IMR-90 (cell line): ENCODE data around the gene NPEPL1. TPM values are rescaled to one million over a fixed set of nuclear protein-coding genes. Genes with fewer than 3 reads are reported as not detected.

ENCODE experiments used
- ATAC-seq: fragments of 200-7000 bp; cut with Tn5 transposase; 2 replicates; pipeline ENCODE4 v1.9.1; 2020; ENCODE audit warnings: low read depth, mild to moderate bottlenecking, moderate library complexity
- BruUV-seq: library from RNA; stranded (reverse); fragments of 400-500 nt; replicated peaks from 2 replicates; lab custom pipeline; 2021; lab: Mats Ljungman, UMichigan
- CTCF ChIA-PET: fragments of 300-600 bp; formaldehyde crosslinking; extraction: SDS; loops from one replicate; lab custom pipeline; 2021; ENCODE audit warnings: antibody characterized with exemption; lab: Yijun Ruan, JAX
- POLR2A ChIA-PET: fragments of 300-600 bp; sonication (Branson Sonifier 250); formaldehyde crosslinking; loops from one replicate; lab custom pipeline; 2022; ENCODE audit warnings: antibody characterized with exemption; ENCODE audit not compliant: unreplicated experiment; lab: Charles Lee
- DNase-seq: peaks from one replicate; pipeline ENCODE4 v3.0.0; 2013
- H2AFZ ChIP-seq: replicated peaks from 2 replicates; pipeline ENCODE3; 2013; ENCODE audit warnings: low read length, mild to moderate bottlenecking; ENCODE audit not compliant: poor library complexity
- H2AK5ac ChIP-seq: 2 replicates; pipeline ENCODE4 v1.6.1; 2013; ENCODE audit warnings: low read depth, low read length, inconsistent platforms
- H2AK9ac ChIP-seq: replicated peaks from 2 replicates; pipeline ENCODE3; 2013; ENCODE audit warnings: mild to moderate bottlenecking, low read depth, low read length, moderate library complexity; ENCODE audit not compliant: poor library complexity
- H2BK120ac ChIP-seq: 2 replicates; pipeline ENCODE4 v1.6.1; 2013; ENCODE audit warnings: low read depth, low read length, inconsistent platforms
- H2BK15ac ChIP-seq: 3 replicates; pipeline ENCODE4 v1.6.1; 2013; ENCODE audit warnings: low read depth, low read length, inconsistent platforms
- H2BK20ac ChIP-seq: 2 replicates; pipeline ENCODE4 v1.6.1; 2013; ENCODE audit warnings: low read depth, mild to moderate bottlenecking, inconsistent platforms, low read length, moderate library complexity
- H2BK5ac ChIP-seq: 2 replicates; pipeline ENCODE4 v1.6.1; 2013; ENCODE audit warnings: mild to moderate bottlenecking, low read depth, low read length, inconsistent platforms; ENCODE audit not compliant: poor library complexity, severe bottlenecking
- H3K14ac ChIP-seq: replicated peaks from 2 replicates; pipeline ENCODE4 v1.6.1; 2013; ENCODE audit warnings: low read depth, low read length, inconsistent platforms
- H3K18ac ChIP-seq: 2 replicates; pipeline ENCODE4 v1.6.1; 2013; ENCODE audit warnings: low read depth, low read length, control low read depth
- H3K23ac ChIP-seq: 2 replicates; pipeline ENCODE4 v1.6.1; 2013; ENCODE audit warnings: low read depth, low read length, inconsistent platforms
- H3K27ac ChIP-seq: 2 replicates; pipeline ENCODE4 v1.5.1; 2013; ENCODE audit warnings: mild to moderate bottlenecking, control low read depth, low read length; ENCODE audit not compliant: insufficient read depth
- H3K27me3 ChIP-seq: 2 replicates; pipeline ENCODE4 v1.6.1; 2013; ENCODE audit warnings: low read length; ENCODE audit not compliant: control insufficient read depth, insufficient read depth
- H3K36me3 ChIP-seq: 2 replicates; pipeline ENCODE4 v1.6.1; 2013; ENCODE audit warnings: low read length, mixed read lengths; ENCODE audit not compliant: control insufficient read depth, insufficient read depth
- H3K4ac ChIP-seq: 2 replicates; pipeline ENCODE4 v1.6.1; 2013; ENCODE audit warnings: low read depth, low read length, inconsistent platforms
- H3K4me1 ChIP-seq: 2 replicates; pipeline ENCODE4 v1.6.1; 2013; ENCODE audit warnings: low read length, mixed read lengths; ENCODE audit not compliant: control insufficient read depth, insufficient read depth
- H3K4me2 ChIP-seq: 2 replicates; pipeline ENCODE4 v1.6.1; 2013; ENCODE audit warnings: low read depth, mild to moderate bottlenecking, control low read depth, low read length, moderate library complexity
- H3K4me3 ChIP-seq: 2 replicates; pipeline ENCODE4 v1.5.1; 2013; ENCODE audit warnings: low read depth, mild to moderate bottlenecking, control low read depth, low read length, moderate library complexity; ENCODE audit not compliant: insufficient read depth
- H3K56ac ChIP-seq: 2 replicates; pipeline ENCODE4 v1.6.1; 2013; ENCODE audit warnings: low read length, inconsistent platforms; ENCODE audit not compliant: insufficient read depth; ENCODE audit errors: extremely low read depth
- H3K79me1 ChIP-seq, 2 experiments: 2 replicates each; pipeline ENCODE4 v1.6.1; 2013; ENCODE audit warnings: low read length in 2 of 2, inconsistent platforms in 1 of 2, low read depth in 1 of 2
- H3K9ac ChIP-seq: 2 replicates; pipeline ENCODE4 v1.6.1; 2013; ENCODE audit warnings: low read depth, low read length, control low read depth
- H3K9me1 ChIP-seq: 2 replicates; pipeline ENCODE4 v1.6.1; 2013; ENCODE audit warnings: low read length, inconsistent platforms; ENCODE audit not compliant: insufficient read depth
- H3K9me3 ChIP-seq: 2 replicates; pipeline ENCODE4 v1.6.1; 2013; ENCODE audit warnings: low read length; ENCODE audit not compliant: control insufficient read depth, insufficient read depth
- H4K20me1 ChIP-seq: 2 replicates; pipeline ENCODE4 v1.6.1; 2013; ENCODE audit warnings: low read length, inconsistent platforms; ENCODE audit not compliant: insufficient read depth
- H4K5ac ChIP-seq: 2 replicates; pipeline ENCODE4 v1.6.1; 2013; ENCODE audit warnings: mild to moderate bottlenecking, low read depth, low read length, control low read depth
- H4K8ac ChIP-seq, 2 experiments: 2 replicates each; pipeline ENCODE4 v1.6.1; 2013; ENCODE audit warnings: low read depth in 2 of 2, low read length in 2 of 2, control low read depth in 1 of 2, inconsistent platforms in 1 of 2
- H4K91ac ChIP-seq: 2 replicates; pipeline ENCODE4 v1.6.1; 2013; ENCODE audit warnings: low read depth, low read length, inconsistent platforms; ENCODE audit not compliant: insufficient read depth
- BHLHE40 ChIP-seq: fragments of 150-350 bp; IDR thresholded peaks from 2 replicates; pipeline ENCODE4 v1.6.1; 2016; ENCODE audit warnings: mild to moderate bottlenecking, low read depth, low read length
- CEBPB ChIP-seq: IDR thresholded peaks from 2 replicates; pipeline ENCODE4 v1.6.1; 2012; ENCODE audit warnings: low read depth, low read length, improper control_type of control experiment
- CHD1 ChIP-seq: IDR thresholded peaks from 2 replicates; pipeline ENCODE4 v1.6.1; 2012; ENCODE audit warnings: low read depth, low read length, improper control_type of control experiment
- CTCF ChIP-seq: conservative IDR thresholded peaks from 2 replicates; pipeline ENCODE4 v1.5.1; 2012; ENCODE audit warnings: mild to moderate bottlenecking, low read depth, low read length, improper control_type of control experiment
- ELK1 ChIP-seq: fragments of 150-350 bp; IDR thresholded peaks from 2 replicates; pipeline ENCODE4 v1.6.1; 2016; ENCODE audit warnings: low read depth, mild to moderate bottlenecking, low read length, moderate library complexity, borderline replicate concordance
- MAFK ChIP-seq: IDR thresholded peaks from 2 replicates; pipeline ENCODE4 v1.6.1; 2012; ENCODE audit warnings: low read depth, low read length, improper control_type of control experiment
- MXI1 ChIP-seq: IDR thresholded peaks from 2 replicates; pipeline ENCODE4 v1.6.1; 2012; ENCODE audit warnings: low read depth, mild to moderate bottlenecking, low read length, moderate library complexity, borderline replicate concordance
- NFE2L2 ChIP-seq: fragments of 150-350 bp; IDR thresholded peaks from 2 replicates; pipeline ENCODE4 v1.6.1; 2016; ENCODE audit warnings: low read depth, mild to moderate bottlenecking, low read length
- POLR2A ChIP-seq: IDR thresholded peaks from 2 replicates; pipeline ENCODE4 v1.6.1; 2012; ENCODE audit warnings: mild to moderate bottlenecking, low read depth, low read length
- RCOR1 ChIP-seq: IDR thresholded peaks from 2 replicates; pipeline ENCODE4 v1.6.1; 2012; ENCODE audit warnings: mild to moderate bottlenecking, low read length, improper control_type of control experiment; ENCODE audit not compliant: insufficient replicate concordance
- RFX5 ChIP-seq: IDR thresholded peaks from 2 replicates; pipeline ENCODE4 v1.8.0; 2012; ENCODE audit warnings: low read depth, mild to moderate bottlenecking, low read length, moderate library complexity
- USF2 ChIP-seq: fragments of 150-350 bp; IDR thresholded peaks from 2 replicates; pipeline ENCODE4 v1.6.1; 2017; ENCODE audit warnings: mild to moderate bottlenecking, antibody characterized with exemption, low read length, low read depth
- WGBS, 2 experiments: methylation state at CpG; one replicate each; pipeline versions ENCODE4 v1.1.5 to v1.1.7; 2013; ENCODE audit warnings: missing lambda C conversion rate in 2 of 2; ENCODE audit not compliant: insufficient read length in 1 of 2; ENCODE audit errors: extremely low coverage in 2 of 2; 5-methylcytosine and 5-hydroxymethylcytosine counted together
- dilution Hi-C: fragments of 300-500 bp; cut with HindIII; formaldehyde crosslinking; loops from one replicate; pipeline ENCODE4 v1.14.3; 2018; ENCODE audit warnings: low sequenced_read_pairs; ENCODE audit not compliant: unreplicated experiment
- in situ Hi-C: fragments of 300-500 bp; cut with MboI; formaldehyde crosslinking; loops from 3 replicates; pipeline ENCODE4 v1.14.3; 2019; ENCODE audit warnings: low sequenced_read_pairs, inconsistent platforms, mixed read lengths
- intact Hi-C: fragments of 100-400 bp; cut with micrococcal nuclease; formaldehyde crosslinking; loops from 2 replicates; pipeline ENCODE4 v1.10.0; 2022
- polyA plus RNA-seq, 3 experiments: library from polyadenylated mRNA; depleted of rRNA; stranded (reverse); fragments of >200 nt; gene quantifications; 2 replicates each; pipeline ENCODE4 v1.2.3, GENCODE V29; 2012; ENCODE audit warnings: low replicate concordance in 1 of 3
- total RNA-seq: library from RNA; depleted of rRNA; stranded (reverse); fragments of >200 nt; gene quantifications from 2 replicates; pipeline ENCODE4 v1.2.3, GENCODE V29; 2012

Gene NPEPL1
- total and polyA plus RNA-seq, 2 of the 4 experiments (the other 2 are of a cell fraction) = 6.3 to 10.4 TPM

GRCh38 chr20:58745391-58745790 lies 52.8 kb downstream of the NPEPL1 start:
- no CpG with 5 or more reads among the region's 1 CpG for WGBS, 2 experiments
- POLR2A ChIA-PET = no interaction called here
- no peak for DNase-seq

More at GRCh38 chr20:58745391-58745790, 52.8 kb downstream of the NPEPL1 start:
- Histone ChIP-seq H3K4me3 (no peak overlapping the region), H3K9ac (no peak overlapping the region), H3K79me1 (no peaks in the 10 kb centered on the region), H3K4me1 (no peaks in the 10 kb centered on the region), H4K91ac (no peak overlapping the region), H2BK20ac (no peak overlapping the region), H3K56ac (no peak overlapping the region), H3K27ac (no peak overlapping the region), H3K9me1 (no peaks in the 10 kb centered on the region; the same call in 1 of the 2 replicates), H2AK5ac (no peak overlapping the region), H4K5ac (no peak overlapping the region), H3K27me3 (peaks cover 47% of the 10 kb centered on the region), H3K18ac (no peak overlapping the region), H2BK120ac (no peak overlapping the region), H3K4ac (no peak overlapping the region), H2BK15ac (no peak overlapping the region), H3K36me3 (no peaks in the 10 kb centered on the region), H4K8ac (no peak overlapping the region), H3K14ac (no peak overlapping the region), H2BK5ac (no peak overlapping the region), H4K20me1 (no peaks in the 10 kb centered on the region), H3K9me3 (no peaks in the 10 kb centered on the region), H2AK9ac (no peak overlapping the region), H3K4me2 (no peak overlapping the region), H2AFZ (peak overlapping the region; percentile 25), H3K23ac (no peak overlapping the region)
- TF ChIP-seq ELK1 (no peak), POLR2A (no peak), CHD1 (no peak), CEBPB (no peak), NFE2L2 (no peak), CTCF (no peak), USF2 (no peak), RFX5 (no peak), BHLHE40 (no peak), RCOR1 (no peak), MAFK (no peak), MXI1 (no peak)
- in situ Hi-C loops (no loop called here), intact Hi-C loops (no loop called here), dilution Hi-C loops (no loop called here)
- ATAC-seq = no peak
- no TSS peak for BruUV-seq
- CTCF ChIA-PET = no interaction called here
